Cardiac fibroblast (primary cell): ENCODE data around the gene CKB.

ENCODE experiments used
- DNase-seq, 2 donors: peaks; one replicate each; pipeline versions ENCODE4 v3.0.0 to v3.0.0-alpha.2; 2010; ENCODE audit warnings: low read depth in 2 of 2
- H3K4me3 ChIP-seq, 2 donors: replicated peaks in 1 of 2; 1 replicate in 1 of 2; 2 replicates in 1 of 2; pipeline ENCODE4 v1.5.1; 2011; ENCODE audit warnings: low read depth in 2 of 2, low read length in 2 of 2, mild to moderate bottlenecking in 2 of 2, moderate library complexity in 1 of 2
- CTCF ChIP-seq: IDR thresholded peaks from one replicate; pipeline ENCODE4 v1.5.1; 2011; ENCODE audit warnings: low read depth, mild to moderate bottlenecking, low read length, inconsistent platforms

Gene CKB

DNA sequence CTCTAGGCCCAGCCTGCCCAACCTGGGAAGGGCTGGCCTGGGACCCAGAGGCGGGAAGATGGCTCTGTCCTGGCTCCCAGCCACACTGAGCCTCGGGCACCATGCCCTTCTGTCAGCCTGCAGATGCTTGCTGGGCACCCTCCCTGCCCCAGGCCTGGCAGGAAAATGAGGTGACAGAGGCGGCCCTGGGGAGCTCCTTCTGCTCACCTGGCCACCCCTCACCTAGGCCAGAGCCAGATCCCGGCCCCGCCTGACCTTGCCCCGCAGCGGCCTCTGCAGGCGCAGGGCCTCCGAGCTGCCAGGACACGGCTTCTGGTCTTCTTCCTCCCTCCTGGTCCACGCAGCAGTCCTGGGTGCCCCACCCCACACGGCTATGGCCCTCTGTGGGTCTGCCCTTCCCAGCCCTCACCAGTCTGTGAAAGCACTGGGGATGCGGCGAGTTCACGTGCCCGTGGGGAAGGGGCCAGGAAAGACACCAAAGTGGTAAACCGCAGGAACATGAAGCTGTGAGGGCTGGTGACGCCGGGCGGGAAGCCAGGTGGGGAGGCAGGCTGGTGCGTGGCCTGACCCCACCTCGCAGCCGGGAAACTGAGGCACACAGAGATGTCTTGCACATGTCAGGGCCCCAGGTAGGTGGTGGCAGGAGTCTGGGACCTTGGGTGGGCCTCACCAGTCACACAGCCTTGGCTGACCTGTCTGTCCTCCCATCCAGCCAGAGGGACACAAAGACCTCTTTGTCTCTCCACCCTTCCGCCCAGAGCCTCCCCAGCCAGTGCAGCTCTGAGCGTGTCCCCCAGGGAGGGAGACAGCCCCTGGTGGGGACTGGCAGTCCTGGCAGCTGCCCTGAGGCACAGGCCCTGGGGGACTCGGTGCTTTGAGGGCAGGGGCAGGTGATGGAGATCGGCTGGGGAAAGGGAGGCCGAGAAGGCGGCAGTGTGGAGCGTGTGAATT lies 27.0 kb upstream of the CKB start:
- no peak for DNase-seq
- TF ChIP-seq CTCF = no peak
- no peak overlapping the region for H3K4me3 ChIP-seq

DNA sequence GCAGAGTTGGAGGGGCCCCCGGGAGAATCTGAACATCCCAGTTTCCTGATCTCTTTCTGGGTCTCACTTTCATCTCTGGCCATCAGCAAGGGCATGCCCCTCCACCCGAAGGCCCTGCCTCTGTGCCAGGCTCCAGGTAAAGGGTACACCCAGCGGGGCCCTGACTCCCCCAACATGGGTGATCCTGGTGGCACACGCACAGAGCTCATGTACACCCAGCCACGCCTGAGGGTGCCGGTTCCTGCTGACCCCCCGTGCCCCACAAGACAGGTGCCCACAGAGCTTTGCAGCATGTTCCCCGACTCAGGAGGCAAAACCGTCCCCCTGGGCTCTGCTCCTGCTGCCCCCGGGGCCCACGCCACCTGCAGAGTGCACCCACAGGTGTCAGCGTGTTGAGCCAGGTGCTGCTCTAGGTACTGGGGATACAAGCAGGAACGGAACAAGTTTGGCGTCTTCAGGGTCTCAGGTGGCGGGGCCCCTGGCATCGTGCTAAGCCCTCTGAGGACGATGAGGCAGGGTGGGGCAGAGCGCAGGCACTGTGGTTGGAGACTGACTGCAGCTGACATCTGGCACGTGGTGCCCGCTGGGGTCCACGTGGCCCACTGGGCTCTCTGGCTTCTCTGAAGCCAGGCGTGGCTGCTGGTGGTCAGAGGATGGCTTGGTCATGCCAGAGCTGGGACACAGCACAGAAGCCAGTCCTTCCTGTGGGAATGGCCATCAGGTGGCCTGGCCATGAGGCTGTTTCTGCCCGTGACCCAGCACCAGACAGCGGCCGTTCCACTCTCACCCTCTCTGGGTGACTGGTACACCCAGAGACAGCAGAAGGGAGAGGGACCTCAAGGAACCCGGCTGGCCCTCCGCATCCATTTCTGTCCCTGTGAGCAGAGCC lies 26.1 kb upstream of the CKB start:
- no peak for TF ChIP-seq CTCF
- no peak overlapping the region for H3K4me3 ChIP-seq
- DNase-seq = no peak

GRCh38 chr14:103547941-103548462 lies 25.4 kb upstream of the CKB start:
- H3K4me3 ChIP-seq = no peak overlapping the region
- TF ChIP-seq CTCF = no peak
- no peak for DNase-seq

- TF ChIP-seq CTCF = no peak
- no peak overlapping the region for H3K4me3 ChIP-seq
- DNase-seq = no peak
Observed at GRCh38 chr14:103547455-103547940, 24.9 kb upstream of the CKB start.

DNA sequence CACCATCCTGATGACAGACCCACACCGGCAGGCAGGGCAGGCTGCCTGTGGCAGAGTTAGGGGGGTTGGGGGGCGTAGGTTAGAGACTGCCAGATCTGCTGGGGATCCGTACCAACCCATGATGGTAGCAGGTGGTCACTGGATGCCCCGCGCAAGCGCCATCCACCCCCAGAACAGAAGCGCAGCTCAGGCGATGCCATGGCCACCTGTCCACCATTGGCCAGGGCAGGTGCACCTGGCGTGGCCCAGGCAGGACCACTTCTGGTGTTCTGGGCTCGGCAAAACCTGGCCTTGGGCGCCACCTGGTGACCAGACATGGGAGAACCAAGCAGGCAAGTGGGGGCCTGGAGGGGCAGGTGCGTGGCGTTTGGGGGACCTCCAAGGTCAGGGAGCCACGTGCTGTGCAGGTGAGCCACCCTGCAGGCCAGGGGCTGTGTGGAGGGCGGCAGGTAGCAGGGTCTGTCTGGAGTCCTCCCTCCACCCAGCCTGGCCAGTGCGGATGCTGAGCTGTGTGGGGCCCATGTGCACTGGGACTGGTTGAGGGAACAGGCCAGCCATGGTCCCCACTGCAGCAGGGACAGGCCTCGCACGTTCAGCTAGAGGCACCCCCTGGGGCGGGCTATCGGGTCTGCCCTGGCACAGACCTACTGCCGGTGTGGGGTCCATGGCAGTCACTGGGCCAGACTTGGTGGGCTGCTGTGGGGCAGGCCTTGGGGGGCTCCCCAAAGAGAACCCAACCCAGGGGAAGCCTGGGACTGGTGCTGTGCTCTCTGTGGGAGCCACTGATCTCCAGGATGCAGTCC lies 24.2 kb upstream of the CKB start:
- peak; percentile 56 to 58 for DNase-seq
- no peak overlapping the region for H3K4me3 ChIP-seq
- peak; percentile 80 for TF ChIP-seq CTCF

- DNase-seq = no peak
- no peak overlapping the region for H3K4me3 ChIP-seq
- no peak for TF ChIP-seq CTCF
Observed at GRCh38 chr14:103545915-103546651, 23.5 kb upstream of the CKB start.
